Measurements from ENCODE around the gene CSNK2A3.

The CSNK2A3 gene

GRCh38 chr11:11346303-11346702 is 6.7 kb downstream of the CSNK2A3 start:
- TF ChIP-seq CTCF (IDR thresholded peaks at IDR 0.05; ENCODE audit: low read depth, low read length) = no peak
- DNase-seq (ENCODE audit: low read depth in 2 of 2) = no peak
- H3K4me3 ChIP-seq (replicated peaks in 1 of 2; ENCODE audit: low read depth in 2 of 2, low read length in 2 of 2) = no peak overlapping the region

GRCh38 chr11:11345099-11345498 is 8.0 kb downstream of the CSNK2A3 start:
- DNase-seq (ENCODE audit: low read depth in 2 of 2) = no peak
- H3K4me3 ChIP-seq (replicated peaks in 1 of 2; ENCODE audit: low read depth in 2 of 2, low read length in 2 of 2) = no peak overlapping the region
- no peak for TF ChIP-seq CTCF (IDR thresholded peaks at IDR 0.05; ENCODE audit: low read depth, low read length)

GRCh38 chr11:11344045-11344444 is 9.0 kb downstream of the CSNK2A3 start:
- no peak for DNase-seq (ENCODE audit: low read depth in 2 of 2)
- TF ChIP-seq CTCF (IDR thresholded peaks at IDR 0.05; ENCODE audit: low read depth, low read length) = no peak
- H3K4me3 ChIP-seq (replicated peaks in 1 of 2; ENCODE audit: low read depth in 2 of 2, low read length in 2 of 2) = no peak overlapping the region

GRCh38 chr11:11338304-11338703 is 14.7 kb downstream of the CSNK2A3 start:
- TF ChIP-seq CTCF (IDR thresholded peaks at IDR 0.05; ENCODE audit: low read depth, low read length) = no peak
- no peak for DNase-seq (ENCODE audit: low read depth in 2 of 2)
- H3K4me3 ChIP-seq (replicated peaks in 1 of 2; ENCODE audit: low read depth in 2 of 2, low read length in 2 of 2) = no peak overlapping the region

GRCh38 chr11:11336664-11337063 is 16.4 kb downstream of the CSNK2A3 start:
- DNase-seq (ENCODE audit: low read depth in 2 of 2) = no peak
- no peak overlapping the region for H3K4me3 ChIP-seq (replicated peaks in 1 of 2; ENCODE audit: low read depth in 2 of 2, low read length in 2 of 2)
- TF ChIP-seq CTCF (IDR thresholded peaks at IDR 0.05; ENCODE audit: low read depth, low read length) = no peak

- no peak overlapping the region for H3K4me3 ChIP-seq (replicated peaks in 1 of 2; ENCODE audit: low read depth in 2 of 2, low read length in 2 of 2)
- TF ChIP-seq CTCF (IDR thresholded peaks at IDR 0.05; ENCODE audit: low read depth, low read length) = no peak
- no peak for DNase-seq (ENCODE audit: low read depth in 2 of 2)
These were observed 18.0 kb downstream of the CSNK2A3 start for GRCh38 chr11:11335043-11335442.

GRCh38 chr11:11334607-11335006 is 18.4 kb downstream of the CSNK2A3 start:
- DNase-seq (ENCODE audit: low read depth in 2 of 2) = no peak
- TF ChIP-seq CTCF (IDR thresholded peaks at IDR 0.05; ENCODE audit: low read depth, low read length) = no peak

More at GRCh38 chr11:11334607-11335006, 18.4 kb downstream of the CSNK2A3 start:
- no peak overlapping the region for H3K4me3 ChIP-seq (replicated peaks in 1 of 2; ENCODE audit: low read depth in 2 of 2, low read length in 2 of 2)

Measured in cardiac fibroblast (primary cell).